OCI-LY3 (cell line): ENCODE results near the gene GLUD1.

Source experiments
- CTCF ChIP-seq: fragments of 200-600, 300-600 bp; sonication (generic); IDR thresholded peaks from 2 replicates; pipeline ENCODE4 v1.5.1; 2014; ENCODE audit warnings: antibody characterized with exemption, low read length, low read depth
- EZH2phosphoT487 ChIP-seq: fragments of 200-600 bp; shearing (Covaris generic); IDR thresholded peaks from 2 replicates; pipeline ENCODE4 v1.6.1; 2018; ENCODE audit warnings: antibody characterized with exemption, mixed run types, low read depth

DNA sequence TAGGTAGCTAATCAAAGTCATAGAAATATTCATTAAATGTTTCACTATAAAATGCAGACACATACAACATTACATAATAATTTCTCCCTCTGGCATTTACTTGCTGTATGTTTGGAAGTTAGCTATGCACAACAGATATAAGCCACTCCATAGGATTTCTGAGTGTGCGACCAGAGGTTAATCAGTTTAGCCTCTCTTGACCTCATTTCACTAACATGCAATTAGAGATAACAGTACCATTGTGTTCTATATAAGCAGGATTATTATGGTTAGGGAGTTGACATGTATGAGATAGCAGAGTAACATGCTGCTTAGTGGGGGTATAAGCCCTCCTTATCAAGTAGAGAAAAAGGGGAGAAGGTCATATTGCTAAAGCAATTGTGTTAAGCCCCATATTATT, 26.4 kb downstream of the GLUD1 start:
- no peak for TF ChIP-seq CTCF
- TF ChIP-seq EZH2phosphoT487: no peak
